AG09309 (cell line): ENCODE measurements around the gene USP34.
"Not testable (repeated sequence)": the region's sequence is repeated elsewhere in the genome, so short reads cannot be mapped to it uniquely, and the experiment has no call there.

ENCODE experiments used
- DNase-seq: peaks from one replicate; pipeline ENCODE4 v3.0.0-alpha.2; 2010; ENCODE audit warnings: low read depth
- H3K4me3 ChIP-seq: 2 replicates; pipeline ENCODE4 v1.5.1; 2011; ENCODE audit warnings: mild to moderate bottlenecking, low read depth, low read length, moderate library complexity; ENCODE audit not compliant: control insufficient read depth
- TF ChIP-seq, protein P1 (sequence below): IDR thresholded peaks from 2 replicates; pipeline ENCODE4 v1.5.1; 2011; ENCODE audit warnings: mild to moderate bottlenecking, low read depth, low read length, inconsistent platforms; ENCODE audit not compliant: insufficient read depth, control insufficient read depth; ENCODE audit errors: missing control alignments

Gene USP34

DNA sequence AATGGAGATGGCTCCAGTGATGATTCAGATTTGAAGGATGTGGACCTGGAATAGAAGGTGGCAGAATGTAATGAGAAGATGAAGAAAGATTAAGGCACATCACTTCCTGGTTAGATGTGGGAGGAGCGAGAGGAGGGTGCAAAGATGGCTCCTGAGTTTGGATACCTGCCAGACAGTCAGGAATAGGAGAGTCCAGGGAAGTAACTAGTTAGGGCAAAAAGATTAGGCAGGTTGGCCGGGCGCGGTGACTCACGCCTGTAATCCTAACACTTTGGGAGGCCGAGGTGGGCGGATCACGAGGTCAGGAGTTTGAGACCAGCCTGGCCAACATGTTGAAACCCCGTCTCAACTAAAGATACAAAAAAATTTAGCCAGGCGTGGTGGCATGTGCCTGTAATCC, 303.3 kb downstream of the USP34 start:
- TF ChIP-seq, protein P1, sequence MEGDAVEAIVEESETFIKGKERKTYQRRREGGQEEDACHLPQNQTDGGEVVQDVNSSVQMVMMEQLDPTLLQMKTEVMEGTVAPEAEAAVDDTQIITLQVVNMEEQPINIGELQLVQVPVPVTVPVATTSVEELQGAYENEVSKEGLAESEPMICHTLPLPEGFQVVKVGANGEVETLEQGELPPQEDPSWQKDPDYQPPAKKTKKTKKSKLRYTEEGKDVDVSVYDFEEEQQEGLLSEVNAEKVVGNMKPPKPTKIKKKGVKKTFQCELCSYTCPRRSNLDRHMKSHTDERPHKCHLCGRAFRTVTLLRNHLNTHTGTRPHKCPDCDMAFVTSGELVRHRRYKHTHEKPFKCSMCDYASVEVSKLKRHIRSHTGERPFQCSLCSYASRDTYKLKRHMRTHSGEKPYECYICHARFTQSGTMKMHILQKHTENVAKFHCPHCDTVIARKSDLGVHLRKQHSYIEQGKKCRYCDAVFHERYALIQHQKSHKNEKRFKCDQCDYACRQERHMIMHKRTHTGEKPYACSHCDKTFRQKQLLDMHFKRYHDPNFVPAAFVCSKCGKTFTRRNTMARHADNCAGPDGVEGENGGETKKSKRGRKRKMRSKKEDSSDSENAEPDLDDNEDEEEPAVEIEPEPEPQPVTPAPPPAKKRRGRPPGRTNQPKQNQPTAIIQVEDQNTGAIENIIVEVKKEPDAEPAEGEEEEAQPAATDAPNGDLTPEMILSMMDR, result no peak
- DNase-seq, result no peak

DNA sequence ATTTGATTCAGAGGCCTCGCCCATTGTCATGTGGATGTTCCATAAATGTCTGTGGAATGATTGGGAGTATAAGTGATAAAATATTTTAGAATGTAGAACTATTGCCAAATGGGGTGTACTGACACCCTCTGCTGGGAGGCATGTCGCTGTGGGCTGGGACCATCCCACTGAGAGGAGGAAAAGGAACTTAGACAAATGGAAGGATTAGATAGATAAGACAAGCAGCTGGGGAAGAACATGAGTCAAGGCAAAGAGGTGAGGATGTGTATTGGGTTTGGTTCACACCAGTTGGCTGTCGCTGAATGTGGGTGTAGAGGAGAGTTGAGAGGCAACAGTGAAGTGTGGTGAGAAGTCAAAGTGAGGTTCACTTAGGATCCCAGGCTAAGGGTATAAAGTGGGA, 304.9 kb downstream of the USP34 start:
- H3K4me3 ChIP-seq, result no peak overlapping the region
- no peak for DNase-seq
- TF ChIP-seq, protein P1, result no peak

More for the DNA sequence above, 303.3 kb downstream of the USP34 start:
- H3K4me3 ChIP-seq, result no peak overlapping the region

DNA sequence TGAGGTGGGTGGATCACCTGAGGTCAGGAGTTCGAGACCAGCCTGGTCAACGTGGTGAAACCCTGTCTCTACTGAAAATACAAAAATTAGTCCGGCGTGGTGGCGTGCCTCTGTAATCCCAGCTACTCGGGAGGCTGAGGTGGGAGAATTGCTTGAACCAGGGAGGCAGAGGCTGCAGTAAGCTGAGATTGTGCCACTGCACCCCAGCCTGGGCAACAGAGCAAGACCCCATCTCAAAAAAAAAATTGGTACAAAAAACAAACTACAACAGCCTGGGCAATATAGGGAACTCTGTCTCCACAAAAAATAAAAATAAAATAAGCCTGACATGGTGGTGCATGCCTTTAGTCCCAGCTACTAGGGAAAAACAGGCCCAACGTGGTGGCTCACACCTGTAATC, 305.8 kb downstream of the USP34 start:
- not testable (repeated sequence) for DNase-seq

DNA sequence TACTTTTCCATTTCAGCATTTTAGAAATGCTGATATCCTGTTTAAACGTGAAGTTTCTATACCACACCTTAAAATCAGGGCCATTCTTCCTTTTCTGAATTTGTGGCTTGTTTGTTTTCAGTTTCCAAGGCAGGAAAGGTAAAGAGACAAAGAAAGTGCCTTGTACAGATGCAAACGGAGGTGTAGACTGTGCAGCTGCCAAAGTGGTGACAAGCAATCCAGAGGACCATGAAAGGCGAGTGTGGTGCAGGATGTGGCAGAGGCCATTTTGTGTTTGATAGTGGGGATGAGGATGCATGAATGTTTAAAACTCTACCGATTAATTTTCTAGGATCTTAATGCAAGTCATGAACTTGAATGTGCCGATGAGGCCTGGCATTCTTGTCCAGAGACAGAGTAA, 308.2 kb downstream of the USP34 start:
- TF ChIP-seq, protein P1, result no peak
- no peak for DNase-seq

More for the DNA sequence above, 305.8 kb downstream of the USP34 start:
- not testable (repeated sequence) for H3K4me3 ChIP-seq

DNA sequence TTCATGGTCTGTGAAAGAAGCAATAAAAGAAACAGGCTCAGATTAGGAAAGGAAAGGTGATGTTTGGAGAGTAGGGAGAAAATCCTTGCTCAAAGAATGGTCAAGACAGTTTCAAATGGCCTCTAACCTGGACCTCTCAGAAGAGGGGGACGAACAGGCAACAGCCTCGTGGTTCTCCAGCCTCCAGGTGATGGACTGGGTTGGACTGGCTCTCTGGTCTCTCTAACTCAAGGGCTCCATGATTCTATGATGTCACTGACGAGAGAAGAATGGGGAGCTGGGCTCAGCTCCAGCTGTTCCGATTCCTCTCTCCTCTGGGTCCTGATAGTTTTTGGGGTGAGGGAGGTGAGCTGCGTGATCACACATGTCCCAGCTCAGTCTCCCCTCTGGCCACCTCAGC, 309.0 kb downstream of the USP34 start, which contains the start of gene C2orf74:
TSS of gene C2orf74 (plus strand) at position 301 of the 400 bp plus-strand sequence. CDS start 327 bp downstream, outside the sequence.
- H3K4me3 ChIP-seq, result no peak within 1 kb of the TSS
- TF ChIP-seq, protein P1, result no peak
- no peak for DNase-seq

More for the DNA sequence above, 308.2 kb downstream of the USP34 start:
- H3K4me3 ChIP-seq, result no peak overlapping the region

DNA sequence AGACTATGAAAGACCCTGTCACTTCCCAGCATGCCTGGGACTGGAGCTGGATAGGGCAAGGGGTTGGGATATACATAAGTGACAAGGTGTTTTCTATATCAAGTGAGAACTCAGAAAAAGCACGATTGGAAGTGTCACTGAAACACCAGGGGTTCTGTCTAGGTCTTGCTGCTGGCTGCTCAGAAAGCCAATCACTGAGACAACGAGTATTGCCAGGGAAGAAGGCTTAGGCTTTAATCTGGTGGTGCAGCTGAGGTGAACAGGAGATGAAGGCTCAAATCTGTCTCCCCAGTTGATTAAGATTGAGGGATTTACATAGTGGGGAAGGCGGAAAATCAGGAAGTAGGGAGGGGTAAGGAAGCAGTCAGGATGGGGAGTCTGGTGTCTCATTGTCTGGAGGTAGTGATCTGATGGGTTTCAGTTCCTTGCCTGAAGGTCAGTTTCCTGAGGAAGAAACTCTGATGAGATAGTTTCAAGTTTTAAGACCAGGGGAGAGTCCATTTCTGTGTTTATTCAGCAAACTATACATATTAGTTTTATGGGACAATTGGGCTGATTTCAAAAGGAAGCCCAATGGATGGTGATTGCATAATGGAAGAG, 312.4 kb downstream of the USP34 start:
- TF ChIP-seq, protein P1, result no peak
- no peak for DNase-seq
- H3K4me3 ChIP-seq, result no peak overlapping the region

DNA sequence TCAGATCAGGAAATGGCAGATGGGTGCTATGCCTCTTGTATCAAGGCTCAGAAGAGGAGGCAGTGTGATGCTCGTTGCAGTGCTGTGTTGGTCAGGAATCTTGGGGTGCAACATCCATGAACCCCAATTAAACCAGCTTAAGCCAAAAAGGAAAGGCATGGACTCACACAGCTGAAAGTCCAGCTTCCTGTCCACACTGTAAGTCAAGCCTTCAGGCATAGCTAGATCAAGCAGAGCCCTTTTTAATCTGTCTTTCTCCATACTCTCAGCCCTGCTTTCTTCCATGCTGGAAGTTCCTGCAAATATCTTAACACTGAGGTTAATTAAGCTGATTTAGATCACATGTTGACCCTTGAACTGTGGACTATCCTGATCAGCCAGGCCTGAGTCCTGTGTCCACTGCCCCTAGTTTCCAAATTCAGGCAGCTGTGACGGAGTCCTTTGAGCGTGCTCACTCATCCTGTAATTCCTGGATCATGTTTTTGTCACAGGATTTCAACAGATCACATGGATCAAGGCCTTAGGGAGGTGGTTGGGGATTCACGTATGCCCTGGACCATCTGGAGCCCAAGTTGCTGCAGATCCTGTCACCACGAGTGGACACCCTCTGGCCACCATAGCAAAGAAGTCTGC, 313.4 kb downstream of the USP34 start:
- no peak overlapping the region for H3K4me3 ChIP-seq
- no peak for DNase-seq
- TF ChIP-seq, protein P1, result no peak
